GM12801 (cell line): ENCODE data around the gene NPHP4.

Source experiments
- TF ChIP-seq, protein P1 (sequence below): IDR thresholded peaks from one replicate; pipeline ENCODE4 v1.5.1; 2011; ENCODE audit warnings: control low read depth; ENCODE audit not compliant: insufficient read length; ENCODE audit errors: extremely low read depth

Gene NPHP4

GRCh38 chr1:5999711-6000443, 7.7 kb upstream of the NPHP4 start:
- TF ChIP-seq, protein P1, sequence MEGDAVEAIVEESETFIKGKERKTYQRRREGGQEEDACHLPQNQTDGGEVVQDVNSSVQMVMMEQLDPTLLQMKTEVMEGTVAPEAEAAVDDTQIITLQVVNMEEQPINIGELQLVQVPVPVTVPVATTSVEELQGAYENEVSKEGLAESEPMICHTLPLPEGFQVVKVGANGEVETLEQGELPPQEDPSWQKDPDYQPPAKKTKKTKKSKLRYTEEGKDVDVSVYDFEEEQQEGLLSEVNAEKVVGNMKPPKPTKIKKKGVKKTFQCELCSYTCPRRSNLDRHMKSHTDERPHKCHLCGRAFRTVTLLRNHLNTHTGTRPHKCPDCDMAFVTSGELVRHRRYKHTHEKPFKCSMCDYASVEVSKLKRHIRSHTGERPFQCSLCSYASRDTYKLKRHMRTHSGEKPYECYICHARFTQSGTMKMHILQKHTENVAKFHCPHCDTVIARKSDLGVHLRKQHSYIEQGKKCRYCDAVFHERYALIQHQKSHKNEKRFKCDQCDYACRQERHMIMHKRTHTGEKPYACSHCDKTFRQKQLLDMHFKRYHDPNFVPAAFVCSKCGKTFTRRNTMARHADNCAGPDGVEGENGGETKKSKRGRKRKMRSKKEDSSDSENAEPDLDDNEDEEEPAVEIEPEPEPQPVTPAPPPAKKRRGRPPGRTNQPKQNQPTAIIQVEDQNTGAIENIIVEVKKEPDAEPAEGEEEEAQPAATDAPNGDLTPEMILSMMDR: no peak

DNA sequence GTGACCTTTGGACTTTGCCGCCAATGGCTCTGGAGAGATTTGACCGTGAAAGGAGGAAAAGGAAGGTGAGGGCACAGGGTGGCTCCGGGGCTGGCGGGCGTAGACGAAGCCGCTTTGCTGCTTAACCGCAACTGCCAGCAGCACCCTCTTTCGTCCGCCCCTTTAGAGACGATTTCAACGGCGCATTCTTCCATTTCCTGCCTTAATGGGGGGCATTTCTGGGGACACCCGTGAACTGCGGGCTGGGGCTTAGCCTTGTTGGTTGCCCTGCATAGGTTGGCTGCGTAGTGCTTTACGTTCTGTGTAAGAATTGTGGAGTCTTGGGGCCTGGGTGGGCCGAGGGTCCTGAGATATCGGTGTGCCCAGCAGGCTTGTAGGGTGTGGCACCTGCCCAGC, 6.7 kb upstream of the NPHP4 start:
- TF ChIP-seq, protein P1: no peak

DNA sequence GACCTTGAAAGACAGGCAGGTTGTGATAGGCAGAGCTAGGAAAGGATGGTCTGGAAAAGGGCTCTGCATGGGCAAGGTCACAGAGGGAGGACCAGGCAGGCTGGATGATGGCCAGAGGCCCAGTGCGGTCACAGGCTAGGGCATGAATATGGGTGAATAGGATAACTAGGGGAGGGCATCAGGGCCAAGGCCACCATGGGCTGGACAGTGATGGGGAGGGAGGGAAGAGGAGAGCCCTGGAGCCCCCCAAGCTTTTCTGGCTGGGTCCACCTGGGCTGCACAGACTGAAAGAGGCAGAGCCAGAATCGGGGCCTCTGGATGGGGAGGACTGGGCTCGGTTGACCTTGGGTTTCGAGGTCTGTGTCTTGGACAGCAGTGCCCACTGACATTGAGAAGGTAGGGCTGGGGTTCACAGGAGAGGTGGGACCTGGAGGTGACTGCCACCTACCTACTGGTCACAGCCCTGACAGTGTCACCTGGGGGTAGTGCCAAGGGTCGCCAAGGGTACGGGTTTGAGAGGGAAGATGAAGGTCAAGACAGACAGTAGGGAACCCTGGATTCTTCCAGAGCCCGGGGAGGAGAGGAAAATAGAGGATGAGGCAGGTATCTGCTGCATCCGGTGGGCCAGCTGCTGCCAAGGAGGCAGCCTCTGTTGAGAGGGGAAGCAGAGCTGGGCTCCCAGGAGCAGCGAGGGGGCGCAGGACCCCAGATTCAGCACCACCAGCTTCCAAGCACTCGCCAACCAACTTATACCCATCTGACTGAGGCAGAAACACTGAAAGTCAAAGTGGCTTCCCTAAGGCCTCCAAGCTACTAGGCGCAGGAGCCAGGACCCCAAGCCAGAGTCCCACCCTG, 6.1 kb upstream of the NPHP4 start:
- TF ChIP-seq, protein P1: no peak

GRCh38 chr1:5997316-5997715, 5.1 kb upstream of the NPHP4 start:
- TF ChIP-seq, protein P1: no peak

GRCh38 chr1:5996641-5997270, 4.5 kb upstream of the NPHP4 start:
- TF ChIP-seq, protein P1: no peak

DNA sequence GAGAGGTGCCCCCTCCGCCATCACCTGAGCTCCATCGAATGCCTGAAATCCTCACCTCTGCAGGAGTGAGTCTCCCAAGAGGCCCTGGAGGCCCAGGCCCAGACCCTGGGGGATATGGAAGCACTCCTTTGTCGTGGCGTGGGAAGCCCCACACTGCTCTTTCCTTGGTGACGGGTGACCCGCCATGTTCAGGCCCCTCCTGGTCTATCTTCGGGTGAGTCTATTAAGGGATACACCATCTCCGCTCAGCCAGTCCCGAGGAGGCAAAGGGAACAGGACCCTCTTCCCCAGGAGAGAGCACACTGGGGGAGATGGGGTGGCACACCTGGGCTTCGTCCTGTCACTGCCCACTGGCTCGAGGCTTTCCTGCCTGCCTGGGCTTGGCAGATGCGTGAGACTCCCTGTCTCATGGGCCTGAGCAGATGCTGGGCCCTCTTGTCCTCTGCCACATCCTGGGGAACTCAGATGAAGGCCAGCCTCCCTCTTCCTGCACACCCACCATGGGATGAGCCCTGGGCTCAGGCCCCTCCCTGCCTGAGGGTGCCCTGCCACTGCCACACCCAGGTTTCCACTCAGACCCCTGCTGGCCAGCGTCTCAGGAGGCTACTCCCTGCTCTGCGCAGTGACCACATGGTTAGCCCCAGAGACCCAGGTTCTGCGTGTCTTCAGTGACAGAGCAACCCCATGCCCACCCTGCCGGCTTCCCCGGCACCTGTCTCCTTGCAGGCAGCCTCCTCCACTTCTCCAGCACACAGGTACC, 3.8 kb upstream of the NPHP4 start:
- TF ChIP-seq, protein P1: no peak
